GM21825 (cell line): ENCODE data around the gene ABHD8.

Experiments
- ATAC-seq: cut with Tn5 transposase; IDR thresholded peaks from one replicate; pipeline ENCODE4 v1.9.1; 2021; ENCODE audit warnings: mild to moderate bottlenecking, moderate library complexity; ENCODE audit not compliant: unreplicated experiment

Gene ABHD8

DNA sequence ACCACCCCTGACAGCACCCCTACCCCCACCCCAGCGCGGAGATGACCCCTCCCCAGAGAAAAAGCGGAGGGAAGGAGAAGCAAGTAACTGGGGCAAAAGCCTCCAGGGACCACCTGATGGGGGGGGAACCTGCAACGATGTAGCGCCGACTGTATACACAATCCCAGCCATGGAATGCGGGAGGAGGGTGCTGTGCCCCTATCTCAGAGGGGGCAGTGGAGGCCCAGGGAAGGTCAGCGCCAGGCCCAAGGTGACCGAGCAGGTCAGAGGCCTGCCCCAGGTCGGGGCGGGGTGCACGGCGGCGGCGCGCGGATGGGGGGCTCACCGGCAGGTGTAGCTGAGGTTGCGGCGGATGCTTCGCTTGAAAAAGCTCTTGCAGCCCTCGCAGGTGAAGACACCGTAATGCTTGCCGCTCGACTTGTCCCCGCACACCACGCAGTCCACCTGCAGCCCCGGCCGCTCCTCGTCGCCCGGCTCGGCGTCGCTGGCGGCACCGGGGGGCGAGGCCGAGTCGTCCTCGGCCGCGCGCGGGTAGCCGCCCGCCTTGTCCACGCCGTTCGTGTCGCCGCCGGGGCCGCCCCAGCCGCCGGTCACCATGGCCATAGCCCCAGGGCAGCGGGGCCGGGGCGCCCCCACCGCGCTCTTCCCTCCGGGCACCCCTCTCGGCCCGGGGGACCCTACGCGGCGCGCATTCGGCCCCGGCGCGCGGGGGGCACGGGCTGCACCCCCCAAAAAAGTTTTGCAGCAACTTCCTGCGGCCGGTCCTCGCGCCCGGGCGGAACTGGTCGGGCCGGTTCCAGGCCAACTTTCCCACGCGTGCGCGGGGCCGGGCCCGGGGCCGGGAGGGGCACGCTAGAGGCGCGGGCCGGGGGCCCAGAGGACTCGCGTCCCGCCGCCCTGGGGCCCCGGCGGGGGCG lies 58.3 kb downstream of the ABHD8 start:
- no peak for ATAC-seq

DNA sequence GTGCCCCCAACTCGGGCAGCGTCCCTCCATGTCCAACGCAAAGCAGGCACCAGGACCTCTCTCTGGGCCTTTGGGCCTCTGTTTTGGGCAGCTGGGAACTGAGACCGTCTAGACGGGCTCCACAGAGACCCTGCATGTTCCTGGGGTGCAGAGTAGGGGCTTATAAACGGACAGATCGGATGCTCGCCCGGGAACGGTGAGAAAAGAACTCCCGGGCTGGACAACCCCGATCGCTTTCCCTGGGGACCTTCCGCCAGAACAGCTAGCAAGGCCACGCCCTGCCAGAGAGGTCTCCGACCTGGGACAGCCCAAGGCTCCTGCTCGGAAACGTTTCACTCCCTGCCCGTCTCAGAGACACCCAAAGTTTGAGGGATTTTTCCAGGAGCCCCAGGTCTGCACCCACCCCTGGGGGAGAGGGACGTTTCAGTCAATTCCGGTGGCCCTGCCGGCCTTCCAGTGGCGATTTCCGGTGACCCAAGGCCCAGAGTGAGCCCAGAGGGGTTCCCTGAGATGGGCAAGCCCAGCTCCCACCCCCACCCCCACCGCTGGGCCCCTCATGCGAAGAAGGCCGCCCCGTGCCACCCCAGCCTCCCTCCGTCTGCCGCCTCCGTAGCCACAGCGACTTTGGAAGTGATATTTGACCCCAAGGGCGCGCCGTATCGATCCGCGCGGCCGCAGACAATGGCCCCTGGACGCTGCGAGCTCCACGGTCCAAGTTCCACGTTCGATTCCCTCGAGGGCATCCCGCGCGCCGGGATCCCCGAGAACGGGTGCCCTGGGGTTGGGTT lies 59.2 kb downstream of the ABHD8 start:
- ATAC-seq, result no peak

DNA sequence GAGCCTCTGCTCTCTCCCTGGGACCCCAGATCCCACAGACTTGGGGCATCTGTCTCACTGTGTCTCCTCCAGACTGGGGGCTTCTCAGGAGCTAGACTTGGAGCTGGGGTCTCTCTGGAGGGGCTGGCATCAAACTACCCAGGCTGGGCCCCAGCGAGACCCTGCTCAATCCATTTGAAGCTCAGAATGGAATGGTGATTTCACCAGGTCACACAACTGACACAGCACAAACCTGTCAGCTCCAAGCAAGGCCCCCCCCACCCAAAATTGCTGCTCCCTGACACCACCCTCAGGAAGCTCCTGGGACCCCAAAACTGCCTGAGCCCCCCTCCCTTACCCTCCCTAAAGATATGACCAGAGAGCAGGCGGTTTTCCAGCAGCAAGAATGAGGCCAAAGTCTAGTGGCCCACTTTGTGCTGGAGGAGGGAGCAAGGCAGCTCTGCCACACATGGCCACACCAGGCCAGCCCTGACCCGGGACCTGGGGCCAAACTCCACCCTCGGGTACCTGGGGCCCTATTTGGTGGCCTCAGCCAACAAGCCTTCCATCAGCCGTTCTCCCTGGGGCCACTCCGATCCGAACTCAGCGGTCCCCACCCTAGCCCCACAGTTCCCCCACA lies 59.9 kb downstream of the ABHD8 start:
- no peak for ATAC-seq

DNA sequence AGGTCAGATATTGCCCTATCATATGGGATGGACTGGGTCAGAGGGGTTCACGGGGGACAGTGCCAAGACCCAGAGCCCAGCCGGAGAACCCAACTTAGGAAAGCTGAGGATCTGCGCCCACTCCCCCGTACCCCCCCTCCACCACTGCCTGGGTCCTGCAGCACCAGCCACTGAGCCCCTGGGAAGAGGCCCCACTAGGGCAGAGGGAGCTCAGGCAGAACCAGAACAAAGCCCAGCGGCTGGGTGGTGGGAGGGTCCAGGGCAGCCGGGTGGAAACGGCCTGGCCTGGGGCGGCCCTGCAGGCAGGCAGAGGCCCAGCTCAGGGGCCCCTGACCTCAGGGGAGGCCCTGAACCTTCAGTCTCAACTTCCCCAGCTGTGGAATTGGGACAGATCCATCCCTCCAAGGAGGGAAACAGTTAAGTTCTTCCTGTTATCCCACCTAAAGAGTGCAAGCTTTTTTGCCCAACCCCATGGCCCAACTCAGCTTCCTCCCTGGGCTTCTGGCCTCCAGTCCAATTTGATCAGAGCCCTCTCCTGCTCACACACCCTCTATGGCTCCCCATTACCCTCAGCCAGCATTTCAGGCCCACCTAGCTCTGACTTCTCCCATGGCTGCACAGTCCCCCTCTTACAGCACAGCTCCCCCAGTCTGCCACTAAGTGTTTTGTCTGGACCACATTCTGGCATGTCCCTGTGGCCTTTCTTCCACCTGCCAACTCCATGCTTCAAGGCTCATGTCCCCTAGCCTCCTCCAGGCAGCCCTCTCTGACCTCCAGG lies 60.6 kb downstream of the ABHD8 start:
- no peak for ATAC-seq
